Omental fat pad (tissue), 4 donors: ENCODE measurements around the gene BCL2L1. TPM values are rescaled to one million over a fixed set of nuclear protein-coding genes. Genes with fewer than 3 reads are reported as not detected.
A peak's percentile ranks its signal among the peaks of the same experiment; 100 is the strongest.

Experiments used
- ATAC-seq: fragments of 150-250 bp; one replicate; pipeline ENCODE4 v1.9.1; 2016; ENCODE audit warnings: mild to moderate bottlenecking, moderate library complexity; ENCODE audit not compliant: low FRiP score
- DNase-seq: peaks from one replicate; pipeline ENCODE4 v3.0.0-alpha.2; 2019; ENCODE audit warnings: low spot score
- total RNA-seq, 4 donors: library from RNA; depleted of rRNA; stranded (reverse); fragments of >200 nt; gene quantifications; one replicate each; pipeline ENCODE4 v1.1.0, GENCODE V29; 2016
- TF ChIP-seq, protein P1 (sequence below), 3 donors: fragments of 450-650 bp; IDR thresholded peaks; one replicate each; pipeline ENCODE4 v1.5.1; 2016 to 2017; ENCODE audit warnings: antibody characterized with exemption in 3 of 3, mild to moderate bottlenecking in 3 of 3, moderate library complexity in 2 of 3

BCL2L1 gene
- total RNA-seq, 4 donors from 2014 or later, result 65.0 to 140 (median 112) TPM

DNA sequence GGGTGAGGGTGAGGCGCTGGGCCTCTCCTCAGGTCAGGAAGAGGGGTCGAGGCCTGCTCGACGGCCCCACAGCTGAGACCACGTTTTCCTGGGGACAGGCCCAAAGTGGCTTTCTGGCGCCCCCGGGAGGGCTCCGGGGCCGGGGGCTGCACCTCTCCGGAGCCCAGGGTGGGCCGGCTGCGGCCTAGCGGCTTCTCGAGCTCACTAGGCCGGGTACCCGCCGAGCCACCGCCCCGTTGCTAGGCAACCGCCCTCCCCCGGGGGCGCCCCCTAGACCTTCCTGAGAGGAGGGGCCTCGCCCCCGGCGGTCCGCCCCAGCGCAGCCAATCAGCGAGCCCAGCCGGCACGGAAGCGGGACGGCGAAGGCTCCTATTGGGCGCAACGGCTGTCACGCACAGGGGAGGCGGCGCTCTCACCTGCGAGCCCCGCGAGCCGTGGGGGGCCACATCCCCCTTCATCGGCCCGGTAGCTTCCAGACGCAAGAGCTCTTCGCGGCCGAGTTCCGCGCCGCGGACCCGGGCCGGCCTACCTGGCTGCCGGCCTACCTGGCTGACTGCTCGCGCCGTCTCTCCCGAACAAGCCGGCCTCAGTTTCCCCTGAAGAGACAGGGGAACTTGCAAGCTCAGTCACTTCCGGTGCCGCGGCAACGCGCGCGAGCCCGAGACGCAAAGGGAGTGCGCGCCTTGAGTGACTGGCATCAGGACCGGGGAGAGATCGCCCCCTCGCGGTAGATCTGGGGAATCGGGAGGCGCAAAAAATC, 831 bp upstream of the BCL2L1 start:
- ATAC-seq, result peak; percentile 94
- DNase-seq, result peak; percentile 86
- TF ChIP-seq, protein P1, sequence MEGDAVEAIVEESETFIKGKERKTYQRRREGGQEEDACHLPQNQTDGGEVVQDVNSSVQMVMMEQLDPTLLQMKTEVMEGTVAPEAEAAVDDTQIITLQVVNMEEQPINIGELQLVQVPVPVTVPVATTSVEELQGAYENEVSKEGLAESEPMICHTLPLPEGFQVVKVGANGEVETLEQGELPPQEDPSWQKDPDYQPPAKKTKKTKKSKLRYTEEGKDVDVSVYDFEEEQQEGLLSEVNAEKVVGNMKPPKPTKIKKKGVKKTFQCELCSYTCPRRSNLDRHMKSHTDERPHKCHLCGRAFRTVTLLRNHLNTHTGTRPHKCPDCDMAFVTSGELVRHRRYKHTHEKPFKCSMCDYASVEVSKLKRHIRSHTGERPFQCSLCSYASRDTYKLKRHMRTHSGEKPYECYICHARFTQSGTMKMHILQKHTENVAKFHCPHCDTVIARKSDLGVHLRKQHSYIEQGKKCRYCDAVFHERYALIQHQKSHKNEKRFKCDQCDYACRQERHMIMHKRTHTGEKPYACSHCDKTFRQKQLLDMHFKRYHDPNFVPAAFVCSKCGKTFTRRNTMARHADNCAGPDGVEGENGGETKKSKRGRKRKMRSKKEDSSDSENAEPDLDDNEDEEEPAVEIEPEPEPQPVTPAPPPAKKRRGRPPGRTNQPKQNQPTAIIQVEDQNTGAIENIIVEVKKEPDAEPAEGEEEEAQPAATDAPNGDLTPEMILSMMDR (IDR thresholded peaks at IDR 0.05), result peak in 2 of 3 donors; percentile 41 to 50

DNA sequence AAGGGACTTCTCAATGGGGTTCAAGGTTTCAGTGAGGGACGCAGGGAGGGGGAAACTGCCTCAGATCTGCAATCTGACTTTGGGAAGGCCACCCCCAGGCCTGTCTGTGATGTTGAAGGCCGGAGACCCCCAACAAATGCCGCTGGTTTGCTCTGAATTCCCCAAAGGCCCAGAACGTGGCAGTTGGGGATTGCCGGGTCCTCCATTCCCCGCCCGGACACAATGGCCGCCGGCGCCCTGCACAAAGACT, 326 bp upstream of the BCL2L1 start:
- TF ChIP-seq, protein P1 (IDR thresholded peaks at IDR 0.05), result no peak
- no peak for ATAC-seq

DNA sequence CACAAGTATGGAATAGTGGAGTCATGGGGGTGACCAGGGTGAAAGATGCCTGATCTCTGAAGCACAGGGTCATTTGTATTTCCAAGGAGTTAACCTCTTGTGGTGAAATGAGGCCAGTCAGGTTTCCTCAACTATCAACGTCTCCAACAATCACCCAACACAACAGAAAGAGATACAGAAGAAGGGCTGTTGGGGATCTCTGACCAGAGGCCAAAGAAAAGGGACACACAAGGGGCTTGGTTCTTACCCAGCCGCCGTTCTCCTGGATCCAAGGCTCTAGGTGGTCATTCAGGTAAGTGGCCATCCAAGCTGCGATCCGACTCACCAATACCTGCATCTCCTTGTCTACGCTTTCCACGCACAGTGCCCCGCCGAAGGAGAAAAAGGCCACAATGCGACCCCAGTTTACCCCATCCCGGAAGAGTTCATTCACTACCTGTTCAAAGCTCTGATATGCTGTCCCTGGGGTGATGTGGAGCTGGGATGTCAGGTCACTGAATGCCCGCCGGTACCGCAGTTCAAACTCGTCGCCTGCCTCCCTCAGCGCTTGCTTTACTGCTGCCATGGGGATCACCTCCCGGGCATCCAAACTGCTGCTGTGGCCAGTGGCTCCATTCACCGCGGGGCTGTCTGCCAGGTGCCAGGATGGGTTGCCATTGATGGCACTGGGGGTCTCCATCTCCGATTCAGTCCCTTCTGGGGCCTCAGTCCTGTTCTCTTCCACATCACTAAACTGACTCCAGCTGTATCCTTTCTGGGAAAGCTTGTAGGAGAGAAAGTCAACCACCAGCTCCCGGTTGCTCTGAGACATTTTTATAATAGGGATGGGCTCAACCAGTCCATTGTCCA, 1.0 kb downstream of the BCL2L1 start:
- TF ChIP-seq, protein P1 (IDR thresholded peaks at IDR 0.05), result no peak
- DNase-seq, result no peak
- ATAC-seq, result no peak

More for the DNA sequence above, 326 bp upstream of the BCL2L1 start:
- DNase-seq, result no peak

DNA sequence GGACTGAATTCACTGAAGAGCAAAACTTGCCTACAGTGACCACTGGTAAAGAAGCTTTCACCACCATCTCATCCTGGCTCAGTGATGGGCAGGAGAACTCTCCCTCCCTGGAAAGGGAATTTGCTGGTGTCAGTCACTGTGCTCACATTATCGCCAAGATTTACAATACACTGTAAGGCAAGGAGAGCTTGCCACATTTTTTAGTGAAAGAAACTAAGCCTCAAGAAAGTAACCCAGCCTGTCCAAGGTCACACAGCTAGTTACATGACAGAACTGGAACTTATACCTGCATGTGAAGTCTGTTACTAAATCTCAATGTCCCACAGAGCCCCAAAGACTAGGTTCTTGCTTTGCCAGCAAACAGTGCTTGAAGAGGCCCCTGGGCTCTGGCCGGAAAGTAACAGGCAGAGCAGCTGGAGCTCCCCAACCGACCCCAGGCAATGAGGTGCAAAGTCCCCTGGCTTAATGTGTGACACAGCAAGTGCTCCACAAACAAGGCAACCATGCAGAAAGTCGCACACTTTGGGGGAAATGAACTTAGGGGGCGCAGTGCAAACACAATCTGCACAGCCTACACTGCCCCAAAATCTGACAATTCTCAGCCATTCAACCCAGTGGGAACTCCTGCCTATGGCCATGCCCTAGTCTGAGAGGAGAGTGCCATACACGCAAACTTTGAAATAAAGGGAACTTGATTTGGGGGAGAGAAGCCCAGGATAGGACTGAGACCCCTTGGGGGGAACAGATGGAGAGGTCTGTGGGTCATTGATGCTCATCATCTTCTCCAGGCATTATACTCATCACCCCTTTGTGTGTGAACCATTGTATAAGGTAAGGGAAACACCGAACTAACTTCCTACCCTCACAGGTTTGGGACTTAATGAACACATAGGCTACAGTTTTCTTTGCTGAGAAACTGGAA, 1.9 kb downstream of the BCL2L1 start:
- TF ChIP-seq, protein P1 (IDR thresholded peaks at IDR 0.05), result no peak
- no peak for ATAC-seq
- DNase-seq, result no peak

DNA sequence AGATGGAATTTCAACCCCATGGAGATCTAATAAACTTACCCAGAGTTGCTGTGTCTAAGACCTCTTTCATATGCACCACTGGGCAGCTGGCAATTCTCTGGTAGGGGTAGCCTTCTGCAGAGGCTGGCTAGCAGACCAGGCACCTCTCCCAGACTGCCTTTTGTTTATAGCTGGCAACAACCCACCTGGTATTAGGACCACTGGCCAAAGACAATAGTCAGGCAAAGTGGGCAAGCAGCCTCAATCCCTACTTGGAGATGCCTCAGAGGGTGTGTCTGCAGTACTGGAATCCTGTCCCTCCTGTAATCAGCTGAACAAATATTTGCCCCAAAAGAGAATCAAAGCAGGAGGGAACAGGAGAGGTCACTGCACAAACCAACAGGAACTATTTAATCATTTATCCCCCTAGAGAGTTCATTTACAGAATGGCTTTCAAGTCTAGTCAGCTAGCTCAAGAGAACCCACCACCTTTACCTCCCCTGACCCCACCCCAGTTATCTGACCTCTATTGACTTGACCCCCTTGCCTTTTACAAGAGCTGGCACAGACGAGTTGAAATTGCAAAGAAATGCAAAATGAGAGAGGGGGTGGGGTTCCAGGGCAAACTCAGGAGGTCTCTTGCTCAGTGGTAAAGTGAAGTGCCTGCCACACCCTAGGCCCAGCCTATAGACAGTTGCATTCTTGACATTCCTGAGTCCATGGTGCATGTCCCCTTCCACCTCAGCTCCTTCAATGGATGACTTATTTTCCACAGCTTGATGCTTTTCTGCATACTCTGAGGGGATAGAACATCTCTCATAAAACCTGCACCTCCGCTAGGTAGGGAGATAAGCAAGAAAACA, 2.8 kb downstream of the BCL2L1 start:
- DNase-seq (no peak), ATAC-seq (no peak)
- TF ChIP-seq, protein P1 (IDR thresholded peaks at IDR 0.05), result no peak
